Measurements from ENCODE around the gene SPTLC2.

DNA sequence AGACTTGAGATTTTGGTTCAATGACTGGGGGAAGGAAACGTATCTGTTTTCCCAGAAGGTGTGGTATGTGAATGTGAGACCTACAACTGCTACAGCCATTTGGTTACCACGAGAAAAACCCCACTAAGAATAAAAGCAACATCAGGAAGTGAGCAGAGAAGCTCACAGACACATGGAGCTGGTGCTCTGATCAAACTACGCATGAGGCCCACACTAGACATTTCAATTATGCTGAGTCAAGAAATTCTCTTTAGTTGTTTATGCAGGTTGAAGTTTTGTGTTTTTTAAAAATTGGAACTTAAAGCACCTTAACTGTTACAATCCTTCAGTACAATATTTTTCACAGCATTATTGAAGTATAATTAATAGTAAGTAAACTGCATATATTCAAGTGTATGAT is 8.9 kb upstream of the SPTLC2 start:
- no peak for TF ChIP-seq POLR2A (IDR thresholded peaks at IDR 0.05)
- TF ChIP-seq, protein P1, sequence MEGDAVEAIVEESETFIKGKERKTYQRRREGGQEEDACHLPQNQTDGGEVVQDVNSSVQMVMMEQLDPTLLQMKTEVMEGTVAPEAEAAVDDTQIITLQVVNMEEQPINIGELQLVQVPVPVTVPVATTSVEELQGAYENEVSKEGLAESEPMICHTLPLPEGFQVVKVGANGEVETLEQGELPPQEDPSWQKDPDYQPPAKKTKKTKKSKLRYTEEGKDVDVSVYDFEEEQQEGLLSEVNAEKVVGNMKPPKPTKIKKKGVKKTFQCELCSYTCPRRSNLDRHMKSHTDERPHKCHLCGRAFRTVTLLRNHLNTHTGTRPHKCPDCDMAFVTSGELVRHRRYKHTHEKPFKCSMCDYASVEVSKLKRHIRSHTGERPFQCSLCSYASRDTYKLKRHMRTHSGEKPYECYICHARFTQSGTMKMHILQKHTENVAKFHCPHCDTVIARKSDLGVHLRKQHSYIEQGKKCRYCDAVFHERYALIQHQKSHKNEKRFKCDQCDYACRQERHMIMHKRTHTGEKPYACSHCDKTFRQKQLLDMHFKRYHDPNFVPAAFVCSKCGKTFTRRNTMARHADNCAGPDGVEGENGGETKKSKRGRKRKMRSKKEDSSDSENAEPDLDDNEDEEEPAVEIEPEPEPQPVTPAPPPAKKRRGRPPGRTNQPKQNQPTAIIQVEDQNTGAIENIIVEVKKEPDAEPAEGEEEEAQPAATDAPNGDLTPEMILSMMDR (IDR thresholded peaks at IDR 0.05) = no peak
- TF ChIP-seq POLR2AphosphoS5 (IDR thresholded peaks at IDR 0.05) = no peak

All from prostate gland (tissue), 2 donors.